ENCODE measurements around the gene MRPL54.

MRPL54 gene

DNA sequence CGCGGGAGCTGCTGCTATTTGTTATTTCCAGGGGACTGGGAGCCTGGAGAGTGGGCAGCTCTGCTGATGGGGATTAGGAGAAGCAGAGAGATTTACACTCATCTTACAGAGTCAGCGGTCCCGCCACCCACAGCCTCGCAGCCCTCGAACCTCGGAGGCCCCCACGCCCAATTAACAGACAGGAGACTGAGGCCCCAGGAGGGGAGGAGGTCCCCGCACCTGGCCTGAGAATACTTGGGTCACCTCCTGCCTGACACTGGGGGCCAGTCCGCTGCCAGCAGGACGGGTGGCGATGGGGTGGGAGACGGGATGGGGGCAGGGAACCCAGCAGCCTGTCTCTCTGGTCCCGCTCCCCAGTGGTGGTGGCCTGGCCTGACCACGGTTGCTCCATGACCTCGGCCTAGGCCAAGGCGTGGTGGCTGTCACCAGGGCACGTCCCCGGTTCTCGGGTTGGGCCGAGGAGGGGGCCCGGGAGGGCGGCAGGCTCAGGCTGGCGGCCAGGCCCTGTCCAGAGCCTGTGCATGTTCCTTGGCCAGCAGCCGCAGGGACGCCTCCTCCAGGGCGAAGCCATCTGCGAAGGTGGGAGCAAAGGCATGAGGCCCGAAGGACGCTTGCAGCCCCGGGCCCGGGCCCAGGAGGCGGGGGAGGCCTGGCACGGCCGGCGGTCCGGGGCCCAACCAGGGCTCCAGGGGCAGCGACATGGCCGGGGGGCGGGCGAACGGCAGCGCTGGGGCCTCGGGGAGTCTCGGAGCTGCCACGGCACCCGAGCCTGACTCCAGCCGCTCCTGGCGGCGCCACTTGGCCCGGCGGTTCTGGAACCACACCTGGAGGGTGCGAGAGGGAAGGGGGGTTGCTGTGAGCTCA lies 7.9 kb downstream of the MRPL54 start:
- no peak for DNase-seq (ENCODE audit: low read depth)

DNA sequence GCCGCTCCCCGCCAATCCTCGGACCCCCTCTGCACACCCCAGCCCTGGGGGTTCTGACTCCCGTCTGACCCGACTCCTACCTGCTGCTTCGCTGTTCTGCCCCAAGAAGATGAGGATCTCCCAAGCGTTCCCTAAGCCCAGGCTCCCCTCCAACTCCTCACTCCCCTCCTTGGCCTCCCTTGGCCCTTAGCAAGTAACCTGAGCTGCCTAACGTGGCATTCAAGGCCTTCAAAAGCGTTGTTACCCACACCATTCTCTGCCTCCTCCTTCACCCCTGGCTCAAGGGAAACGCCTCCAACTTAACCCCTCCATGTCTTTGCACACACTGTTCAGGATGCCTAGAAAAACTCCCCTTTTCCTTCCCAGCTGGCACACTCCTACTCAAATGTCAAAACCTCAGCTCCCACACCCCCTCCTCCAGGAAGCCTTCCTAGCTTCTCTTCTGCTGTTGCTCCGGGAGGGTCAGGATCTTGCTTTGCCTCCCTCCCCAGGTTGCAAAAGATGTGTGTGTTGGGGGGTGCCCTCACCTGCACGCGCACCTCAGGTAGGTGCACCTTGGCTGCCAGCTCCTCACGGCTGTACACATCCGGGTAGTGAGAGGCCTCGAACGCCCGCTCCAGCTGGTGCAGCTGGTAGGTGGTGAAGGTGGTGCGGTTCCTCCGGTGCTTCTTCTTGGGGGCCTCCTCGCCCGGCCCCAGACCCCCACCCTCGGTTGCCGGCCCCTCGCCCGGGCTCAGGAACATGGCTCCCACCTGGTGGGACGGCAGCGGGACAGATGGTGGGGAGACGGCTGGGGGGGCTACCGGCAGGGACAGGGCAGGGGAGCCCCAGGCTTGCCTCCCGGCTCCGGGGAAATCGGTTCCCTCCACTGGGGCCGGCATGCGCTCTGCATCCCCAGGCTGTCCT lies 8.8 kb downstream of the MRPL54 start:
- no peak for DNase-seq (ENCODE audit: low read depth)

DNA sequence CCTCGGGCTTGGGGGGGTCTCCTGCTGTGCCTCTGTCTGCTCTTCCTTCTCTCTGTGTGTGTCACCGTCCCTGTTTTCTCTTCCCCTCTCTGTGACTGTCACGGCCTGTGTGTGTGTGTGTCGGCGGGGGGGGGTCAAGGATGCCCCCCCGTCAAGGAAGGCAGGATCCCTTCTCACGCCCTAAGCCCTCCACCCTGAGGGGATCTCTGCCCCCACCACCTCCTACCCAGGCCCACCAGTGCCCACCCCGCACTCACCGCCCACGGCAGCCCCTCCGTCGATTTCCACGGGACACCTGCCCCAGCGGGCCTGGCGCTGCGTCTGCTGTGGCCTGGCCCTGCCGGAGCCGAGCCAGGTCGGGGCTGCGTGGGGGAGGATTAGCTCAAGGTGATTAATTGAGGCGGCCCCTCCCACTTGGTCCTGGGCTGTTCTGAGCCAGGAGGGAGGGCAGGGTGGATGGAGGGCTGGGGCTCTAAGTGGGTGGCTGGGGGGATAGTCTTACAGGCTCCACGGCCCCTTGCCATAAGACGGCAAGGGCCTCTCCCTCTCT lies 9.5 kb downstream of the MRPL54 start, which contains the start of gene RAX2:
Gene RAX2, minus strand, starts transcription at position 323 of the 550 bp plus-strand sequence. CDS start 486 bp downstream, outside the sequence.
- DNase-seq (ENCODE audit: low read depth), result no peak

DNA sequence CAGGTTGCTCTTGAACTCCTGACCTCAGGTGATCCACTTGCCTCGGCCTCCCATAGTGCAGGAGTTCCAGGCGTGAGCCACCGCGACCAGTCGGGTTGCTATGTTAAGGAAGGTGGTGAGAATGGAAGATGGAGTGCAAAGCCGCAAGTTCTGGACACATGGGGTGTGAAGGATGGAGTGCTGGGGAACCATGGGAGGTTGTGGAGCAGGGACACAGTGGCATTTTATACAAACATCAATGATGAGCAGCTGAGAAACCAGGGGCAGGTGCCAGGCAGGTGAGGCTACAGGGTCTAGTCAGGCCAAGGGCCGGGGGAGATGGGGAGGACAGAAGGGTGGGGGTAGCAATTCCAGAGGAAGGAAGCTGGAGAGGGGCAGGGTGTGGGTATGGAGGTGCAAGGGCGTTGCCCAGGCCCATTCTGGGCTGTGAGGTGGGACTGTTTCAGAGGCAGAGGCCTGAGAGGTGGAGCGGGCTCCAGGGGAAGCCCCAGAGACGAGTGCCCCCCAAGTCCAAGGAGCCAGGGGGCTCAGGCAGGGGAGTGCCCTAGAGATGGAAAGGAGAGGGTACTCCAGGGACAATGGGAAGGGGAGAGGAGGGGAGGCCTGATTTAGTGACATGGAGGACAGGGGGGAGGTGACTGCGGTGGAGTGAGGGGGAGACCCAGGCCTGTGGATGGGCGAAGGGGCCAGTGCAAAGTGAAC lies 11.5 kb downstream of the MRPL54 start:
- DNase-seq (ENCODE audit: low read depth), result no peak

DNA sequence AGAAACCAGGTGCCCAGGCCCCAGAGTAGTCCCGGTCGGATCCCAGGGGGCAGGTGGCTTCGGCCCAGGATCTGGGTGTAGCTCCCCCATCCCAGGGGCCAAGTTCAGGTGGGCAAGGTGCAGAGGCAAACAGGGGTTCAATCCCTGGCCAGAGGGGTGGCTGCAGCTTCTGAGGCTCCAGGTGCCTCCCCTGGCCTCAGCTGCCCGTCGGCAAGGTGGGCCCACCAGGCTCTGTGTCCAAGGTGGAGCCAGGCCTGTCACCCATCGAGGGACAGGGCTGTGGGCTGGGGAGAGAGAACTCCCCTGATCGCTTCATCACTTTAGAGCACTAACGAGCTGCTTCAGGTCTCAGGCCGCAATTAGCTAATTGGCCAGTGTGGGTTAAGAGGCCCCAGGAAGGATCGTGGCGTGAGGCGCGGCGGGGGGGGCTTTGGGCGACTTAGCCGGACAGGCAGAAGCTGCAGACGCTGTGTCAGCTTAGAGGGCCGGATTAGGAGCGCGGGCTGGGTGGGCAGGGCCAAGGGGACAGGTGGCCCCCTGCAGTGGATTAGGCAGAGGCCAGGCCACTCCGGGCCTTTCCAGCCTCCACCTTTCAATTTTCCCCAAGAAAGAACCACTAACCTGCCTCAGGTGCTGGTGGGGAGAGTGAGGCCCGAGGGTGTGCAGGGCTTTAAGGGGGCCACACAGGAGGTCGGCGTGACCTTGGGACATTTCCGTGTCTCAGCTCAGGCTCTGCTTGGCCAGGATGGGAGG lies 12.3 kb downstream of the MRPL54 start:
- no peak for DNase-seq (ENCODE audit: low read depth)

DNA sequence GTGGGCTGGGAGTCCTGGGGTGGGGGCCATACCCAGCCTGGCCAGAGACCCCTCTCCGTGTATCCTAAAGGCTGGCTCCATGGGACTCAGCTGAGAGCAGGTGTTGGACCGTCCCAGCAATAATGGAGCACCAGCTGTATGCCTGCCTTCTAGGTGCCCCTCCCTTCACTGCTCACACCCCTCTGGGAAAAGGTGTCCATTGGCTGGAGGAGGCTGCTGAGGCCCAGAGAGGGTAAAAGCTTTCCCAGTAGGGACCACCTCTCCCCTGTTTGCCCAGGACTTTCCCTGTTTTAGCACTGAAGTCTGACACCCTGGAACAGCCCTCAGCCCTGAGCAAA lies 12.9 kb downstream of the MRPL54 start:
- DNase-seq (ENCODE audit: low read depth), result no peak

DNA sequence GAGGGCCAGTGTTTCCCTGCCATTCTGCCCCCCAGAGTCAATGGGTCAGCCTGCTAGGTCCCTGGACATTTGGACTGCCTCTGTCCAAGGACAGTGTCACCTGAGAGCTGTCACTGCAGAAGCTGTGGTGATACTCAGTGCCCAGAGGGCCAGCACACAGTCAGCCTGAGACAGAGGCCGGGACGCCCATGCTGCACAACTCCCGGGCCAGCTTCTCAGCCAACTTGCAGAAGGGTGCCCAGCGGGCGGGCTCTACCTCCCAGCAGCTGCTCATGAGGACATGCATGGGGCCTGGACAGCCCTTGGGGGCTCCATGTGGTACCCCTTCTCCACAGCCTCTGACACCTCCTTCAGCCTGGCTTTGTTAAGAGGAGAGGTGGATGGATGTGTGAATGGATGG lies 13.3 kb downstream of the MRPL54 start:
- no peak for DNase-seq (ENCODE audit: low read depth)

DNA sequence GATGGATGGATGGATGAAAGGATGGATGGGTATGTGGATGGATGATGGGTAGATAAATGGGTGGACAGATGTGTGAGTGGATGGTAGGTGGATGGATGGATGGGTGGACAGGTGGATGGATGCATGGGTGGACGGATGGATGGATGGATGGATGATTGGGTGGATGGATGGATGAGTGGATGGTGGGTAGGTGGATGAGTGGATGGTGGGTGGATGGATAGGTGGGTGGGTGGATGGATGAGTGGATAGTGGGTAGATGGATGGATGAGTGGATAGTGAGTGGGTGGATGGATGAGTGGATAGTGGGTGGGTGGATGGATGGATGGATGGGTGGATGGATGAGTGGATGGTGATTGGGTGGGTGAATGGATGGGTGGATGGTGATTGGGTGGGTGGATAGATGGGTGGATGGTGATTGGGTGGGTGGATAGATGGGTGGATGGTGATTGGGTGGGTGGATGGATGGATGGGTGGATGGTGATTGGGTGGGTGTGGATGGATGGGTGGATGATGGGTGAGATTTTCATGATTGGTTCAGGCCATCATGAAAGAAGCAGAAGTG lies 14.1 kb downstream of the MRPL54 start:
- no peak for DNase-seq (ENCODE audit: low read depth)

DNA sequence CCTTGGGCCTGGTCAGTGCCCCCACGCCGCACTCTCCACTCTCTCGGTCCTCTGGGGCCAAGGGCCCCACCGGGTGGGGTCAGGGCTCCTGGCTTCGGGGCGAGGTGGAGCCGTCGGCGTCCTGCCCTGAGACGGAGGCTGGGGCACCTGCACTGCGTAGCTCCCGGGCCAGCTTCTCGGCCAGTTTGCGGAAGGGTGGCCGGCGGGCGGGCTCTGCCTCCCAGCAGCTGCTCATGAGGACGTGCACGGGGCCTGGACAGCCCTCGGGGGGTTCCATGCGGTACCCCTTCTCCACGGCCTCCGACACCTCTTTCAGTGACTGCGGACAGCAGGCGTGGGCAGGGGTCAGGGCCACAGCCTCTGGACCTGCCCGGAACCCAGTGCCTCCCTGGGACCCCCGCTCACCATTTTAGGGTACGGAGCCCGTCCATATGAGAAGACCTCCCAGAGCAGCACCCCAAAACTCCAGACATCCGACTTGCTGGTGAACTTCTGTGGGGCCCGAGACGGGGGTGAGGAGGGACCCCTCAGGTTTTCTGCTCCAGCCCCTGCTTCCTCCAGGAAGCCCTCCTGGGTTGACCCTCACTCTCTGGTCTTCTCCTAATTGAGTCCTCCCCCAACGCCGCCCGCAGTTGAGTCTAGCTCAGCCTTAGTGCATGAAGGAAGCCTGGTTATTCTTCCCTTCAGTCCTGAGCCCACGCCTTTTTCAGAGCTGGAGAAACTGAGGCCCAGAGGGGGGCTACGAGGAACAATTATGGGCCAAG lies 15.8 kb downstream of the MRPL54 start:
- no peak for DNase-seq (ENCODE audit: low read depth)

DNA sequence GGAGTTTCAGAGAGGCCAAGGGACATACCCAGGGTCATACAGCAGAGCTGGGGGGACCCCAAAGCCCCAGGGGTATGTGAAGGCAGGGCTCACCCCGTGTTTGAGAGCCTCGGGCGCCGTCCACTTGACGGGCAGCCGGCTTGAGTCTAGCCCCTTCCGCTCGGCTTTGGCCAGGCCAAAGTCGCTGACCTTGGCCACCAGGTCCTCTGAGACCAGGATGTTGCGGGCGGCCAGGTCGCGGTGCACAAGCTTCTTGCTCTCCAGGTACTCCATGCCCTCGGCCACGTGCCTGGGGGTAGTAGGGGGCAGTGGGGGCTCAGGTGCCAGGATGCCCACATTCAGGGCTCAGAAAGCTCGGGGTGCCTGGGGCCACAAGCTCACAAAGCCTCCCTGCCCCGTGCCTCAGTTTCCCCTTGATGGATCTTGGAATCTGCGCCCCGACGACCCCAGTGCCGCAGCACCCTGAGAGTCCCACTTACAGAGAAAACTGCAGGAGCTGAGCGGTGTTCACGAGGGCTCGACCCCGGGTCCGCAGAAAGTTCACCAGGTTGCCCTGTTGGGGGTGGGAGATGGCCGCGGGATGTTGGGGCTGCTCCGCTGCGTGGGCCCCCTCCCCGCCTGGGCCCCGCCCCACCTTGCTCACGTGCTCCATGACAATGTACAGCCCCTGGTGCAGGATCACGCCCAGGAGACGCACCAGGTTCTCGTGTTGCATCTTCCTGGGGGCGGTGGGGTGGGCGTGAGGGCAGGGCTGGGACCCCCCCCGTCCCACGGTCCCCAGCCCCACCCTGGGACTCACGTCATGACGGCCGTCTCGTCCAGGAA lies 16.6 kb downstream of the MRPL54 start:
- no peak for DNase-seq (ENCODE audit: low read depth)

DNA sequence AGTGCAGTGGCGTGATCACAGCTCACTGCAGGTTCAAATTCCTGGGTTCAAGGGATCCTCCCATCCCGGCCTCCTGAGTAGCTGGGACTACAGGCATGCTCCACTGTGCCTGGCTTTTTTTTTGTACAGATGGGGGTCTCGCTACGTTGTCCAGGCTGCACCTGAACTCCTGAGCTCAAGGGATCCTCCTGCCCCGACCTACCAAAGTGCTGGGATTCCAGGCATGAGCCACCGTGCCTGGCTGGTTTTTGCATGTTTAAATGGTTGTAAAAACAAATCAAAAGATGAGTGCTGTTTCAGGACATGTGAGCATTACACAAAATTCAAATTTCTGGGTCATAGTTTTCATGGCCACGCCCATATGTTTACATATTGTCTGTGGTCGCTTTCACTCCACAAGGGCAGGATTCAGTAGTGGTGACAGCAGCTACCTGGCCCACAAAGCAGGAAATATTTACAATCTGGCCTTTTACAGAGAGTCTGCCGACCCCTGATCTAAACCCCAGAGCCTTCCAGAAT lies 18.4 kb downstream of the MRPL54 start:
- DNase-seq (ENCODE audit: low read depth), result no peak

DNA sequence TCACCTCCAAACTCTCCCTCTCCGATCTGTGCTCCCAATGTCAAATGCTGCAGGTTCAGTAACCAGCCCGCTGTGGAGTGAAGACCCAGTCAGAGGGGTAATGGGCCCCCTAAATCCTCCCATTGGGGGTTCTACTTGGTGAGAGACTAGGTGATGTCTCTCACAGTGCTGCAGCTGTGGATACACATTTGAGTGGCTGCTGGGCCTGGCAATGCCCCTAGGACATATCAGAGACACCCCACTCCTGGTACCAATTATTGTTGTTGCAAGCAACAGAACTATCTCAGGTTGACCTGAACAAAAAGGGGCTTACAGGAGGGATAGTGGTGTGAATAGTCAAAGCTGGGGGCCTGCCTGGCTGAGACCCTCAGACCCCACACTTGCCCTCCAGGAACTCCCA lies 19.1 kb downstream of the MRPL54 start:
- no peak for DNase-seq (ENCODE audit: low read depth)

DNA sequence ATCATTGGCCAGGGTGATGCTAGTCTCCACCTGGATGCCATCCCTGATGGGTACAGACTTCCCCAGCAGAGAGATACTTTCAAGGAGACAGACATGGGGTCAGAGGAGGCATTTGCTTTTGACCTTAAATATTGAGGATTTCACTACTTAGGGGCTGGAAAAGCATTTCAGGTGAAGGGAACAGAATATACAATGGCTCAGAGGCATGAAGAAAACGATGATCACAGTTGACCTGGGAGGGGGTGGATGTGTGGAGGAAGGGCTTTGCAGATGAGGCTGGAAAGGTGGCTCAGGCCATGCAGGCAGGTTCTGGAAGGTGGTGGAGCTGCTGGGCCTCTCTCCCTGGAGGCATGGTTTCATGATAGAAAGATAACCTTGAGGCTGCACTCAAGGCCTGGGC lies 19.8 kb downstream of the MRPL54 start:
- no peak for DNase-seq (ENCODE audit: low read depth)

DNA sequence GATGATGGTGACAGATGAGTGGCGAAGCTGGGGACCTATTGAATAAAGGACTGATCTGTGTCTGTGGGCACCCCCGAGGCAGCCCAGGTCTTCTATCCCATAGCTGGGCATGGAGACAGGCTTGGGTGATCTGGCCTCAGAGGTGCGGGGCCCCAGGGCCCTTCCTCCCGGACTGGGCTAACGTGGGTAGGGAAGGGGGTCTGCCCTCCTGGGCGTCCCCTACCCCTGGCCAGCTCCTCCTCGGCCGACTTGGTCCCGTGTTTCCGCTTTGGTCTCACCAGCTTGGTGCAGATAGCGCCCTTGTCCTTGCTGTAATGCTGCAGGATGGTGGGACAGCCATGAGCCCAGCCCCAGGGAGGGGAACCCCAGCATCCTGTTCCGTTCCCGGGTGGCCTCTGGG lies 20.4 kb downstream of the MRPL54 start:
- DNase-seq (ENCODE audit: low read depth), result no peak

DNA sequence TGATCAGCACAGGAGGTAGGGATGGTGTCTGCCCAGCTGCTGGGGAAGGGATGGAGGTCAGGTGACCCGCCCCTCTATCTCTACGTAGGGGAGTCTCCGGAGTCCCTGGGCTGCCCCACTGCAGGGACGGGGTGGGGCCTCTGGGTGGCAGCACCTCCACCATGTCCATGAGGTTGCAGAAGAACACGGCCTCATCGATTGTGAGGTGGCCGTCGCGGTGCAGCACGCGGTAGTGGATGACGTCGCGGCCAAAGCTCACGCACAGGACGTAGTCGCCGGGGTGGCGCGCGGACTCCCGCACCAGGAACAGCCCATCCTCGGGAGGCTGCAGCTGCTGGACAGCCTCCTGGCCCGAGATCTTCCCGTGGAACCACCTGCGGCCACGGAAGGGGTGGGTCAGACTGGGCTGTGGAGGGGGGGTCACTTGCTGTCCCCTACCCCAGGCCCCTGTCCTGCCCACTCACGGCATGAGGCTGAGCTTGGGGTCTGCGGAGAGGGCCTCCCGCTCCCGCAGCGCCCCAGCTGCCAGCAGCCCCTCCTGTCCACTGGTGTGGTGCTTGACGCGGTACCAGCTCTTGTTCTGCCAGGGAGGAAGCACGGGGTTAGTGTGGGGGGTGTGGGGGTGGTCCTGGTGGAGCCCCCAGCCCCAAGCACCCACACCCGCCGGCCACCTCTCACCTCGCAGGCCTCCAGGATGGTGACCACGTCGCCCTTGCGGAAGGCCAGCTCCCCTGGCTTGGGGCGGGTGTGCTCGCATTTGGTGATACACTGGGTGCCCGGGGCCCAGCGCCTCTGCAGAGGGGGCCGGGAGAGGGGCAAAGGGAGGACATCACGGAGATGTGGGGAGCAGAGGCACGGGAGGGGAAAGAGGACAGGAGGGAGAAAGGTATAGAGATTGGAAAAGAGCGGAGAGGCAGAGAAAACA lies 21.4 kb downstream of the MRPL54 start:
- no peak for DNase-seq (ENCODE audit: low read depth)

DNA sequence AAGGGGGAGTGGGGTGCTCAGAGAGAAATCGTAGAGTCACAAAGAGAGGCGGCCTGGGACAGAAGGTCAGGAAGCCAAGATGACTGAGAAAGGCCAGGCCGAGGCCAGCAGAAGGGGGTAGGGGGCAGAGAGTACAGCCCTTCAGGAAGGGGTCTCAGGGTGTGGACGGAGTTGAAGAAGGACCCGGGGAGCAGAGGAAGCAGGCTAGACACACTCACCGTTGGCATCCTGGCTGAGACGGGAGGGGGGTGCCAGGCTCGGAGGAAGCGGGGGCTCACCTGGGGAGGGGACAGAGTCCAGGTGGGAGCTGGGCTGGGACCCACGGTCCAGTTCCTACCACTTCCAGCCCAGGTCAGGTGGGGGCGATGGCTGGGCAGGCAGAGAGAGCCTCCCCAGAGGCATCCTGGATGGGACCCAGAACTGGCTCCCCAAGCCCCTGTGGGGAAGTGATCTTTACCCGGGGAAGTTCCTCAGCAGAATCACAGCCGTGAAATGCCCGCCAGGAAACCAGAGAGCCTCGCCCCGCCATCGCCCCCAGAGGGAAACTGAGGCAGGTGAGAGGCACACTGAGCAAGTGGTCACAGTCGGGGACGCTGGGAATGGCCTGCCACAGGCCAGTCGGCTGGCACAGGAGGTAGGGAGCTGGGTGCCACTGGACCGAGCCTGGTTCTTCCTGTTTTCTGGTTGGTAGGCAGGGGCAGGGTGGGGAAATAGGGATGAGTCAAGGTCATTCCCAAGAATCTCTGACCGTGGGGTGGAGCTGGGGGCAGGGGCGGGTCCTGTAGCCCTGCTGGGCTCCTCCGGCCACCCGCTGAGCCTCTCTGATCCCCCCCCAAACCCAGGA lies 22.3 kb downstream of the MRPL54 start:
- DNase-seq (ENCODE audit: low read depth), result no peak

DNA sequence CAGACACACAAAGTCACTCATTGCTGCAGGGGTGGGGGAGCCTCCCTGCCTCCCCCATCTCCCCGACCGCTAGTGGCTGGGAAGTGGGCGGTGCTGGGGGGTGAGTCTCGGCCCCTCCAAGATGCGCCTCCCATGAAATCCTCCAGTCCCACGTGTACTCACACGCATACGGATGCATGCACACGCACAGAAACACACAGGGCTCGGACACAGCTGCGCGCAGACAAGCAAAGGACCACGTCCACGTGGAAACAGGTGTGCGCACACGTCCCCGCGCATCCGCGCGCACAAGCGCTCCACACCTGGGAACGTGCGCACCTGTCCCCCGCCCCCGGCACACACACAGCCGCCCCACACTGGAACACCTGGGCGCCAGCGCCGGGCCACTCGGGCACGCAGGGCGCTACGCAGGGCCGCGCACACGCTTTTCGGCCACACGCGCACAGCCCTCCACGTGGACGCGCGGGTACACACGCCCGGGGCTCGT lies 23.0 kb downstream of the MRPL54 start:
- DNase-seq (ENCODE audit: low read depth), result no peak

All from iris pigment epithelial cell (primary cell).